NAMALWA (cell line): ENCODE results near the gene TIMMDC1.
"Not testable (repeated sequence)": the region's sequence is repeated elsewhere in the genome, so short reads cannot be mapped to it uniquely, and the experiment has no call there.

ENCODE experiments used
- DNase-seq: peaks from one replicate; pipeline ENCODE4 v3.0.0-alpha.2; 2015; ENCODE audit warnings: low spot score

The TIMMDC1 gene

DNA sequence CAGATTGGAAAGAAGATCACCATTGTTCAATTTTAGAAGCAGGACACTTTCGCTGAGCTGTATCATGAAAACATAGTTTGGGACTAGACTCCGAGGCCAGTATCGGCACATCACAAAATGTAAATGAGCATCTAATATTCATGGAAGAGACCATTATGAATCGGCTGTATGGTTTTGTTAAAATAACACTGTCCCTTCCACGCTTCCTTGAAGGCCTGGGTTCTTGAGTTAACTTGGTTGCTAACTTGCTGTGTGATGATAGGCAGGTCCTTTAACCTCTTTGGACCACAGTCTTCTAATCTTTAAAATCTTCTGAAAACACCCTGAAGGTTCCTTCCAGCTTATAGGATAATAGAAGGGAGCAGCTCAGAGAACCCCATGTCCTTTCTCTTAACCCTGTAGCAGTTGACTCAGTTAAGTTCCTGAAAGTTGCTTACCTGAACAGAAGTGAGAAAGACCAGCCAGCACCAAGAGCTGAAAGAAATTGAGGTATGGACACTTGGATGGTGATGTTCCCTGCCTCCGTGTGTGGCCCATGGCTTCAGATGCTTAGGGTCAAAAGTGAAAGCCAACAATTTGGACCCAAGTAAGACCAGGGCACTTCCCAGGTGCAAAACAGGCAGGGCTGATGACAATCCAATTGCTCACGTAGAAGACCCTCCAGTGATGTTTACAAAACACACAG, 59.0 kb downstream of the TIMMDC1 start:
- DNase-seq, result no peak

DNA sequence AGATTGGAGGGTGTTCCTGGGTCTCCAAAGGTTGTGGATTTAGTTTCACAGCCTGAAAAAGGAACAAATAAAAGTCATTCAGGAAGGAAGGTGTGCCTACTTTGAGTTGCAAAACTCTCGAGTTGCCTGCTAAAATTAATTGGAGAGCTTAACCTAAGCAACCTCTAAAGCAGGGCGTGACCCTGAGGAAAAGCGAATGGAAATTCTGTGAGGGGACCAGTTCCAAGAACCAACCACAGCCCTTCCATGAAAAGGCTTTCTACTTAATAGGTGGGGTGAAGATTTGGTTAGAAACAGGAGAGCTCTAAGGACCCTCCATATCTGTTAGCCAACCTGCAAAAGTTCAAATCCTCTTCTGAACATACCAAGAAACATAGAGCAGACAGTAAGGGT, 59.5 kb downstream of the TIMMDC1 start:
- no peak for DNase-seq

DNA sequence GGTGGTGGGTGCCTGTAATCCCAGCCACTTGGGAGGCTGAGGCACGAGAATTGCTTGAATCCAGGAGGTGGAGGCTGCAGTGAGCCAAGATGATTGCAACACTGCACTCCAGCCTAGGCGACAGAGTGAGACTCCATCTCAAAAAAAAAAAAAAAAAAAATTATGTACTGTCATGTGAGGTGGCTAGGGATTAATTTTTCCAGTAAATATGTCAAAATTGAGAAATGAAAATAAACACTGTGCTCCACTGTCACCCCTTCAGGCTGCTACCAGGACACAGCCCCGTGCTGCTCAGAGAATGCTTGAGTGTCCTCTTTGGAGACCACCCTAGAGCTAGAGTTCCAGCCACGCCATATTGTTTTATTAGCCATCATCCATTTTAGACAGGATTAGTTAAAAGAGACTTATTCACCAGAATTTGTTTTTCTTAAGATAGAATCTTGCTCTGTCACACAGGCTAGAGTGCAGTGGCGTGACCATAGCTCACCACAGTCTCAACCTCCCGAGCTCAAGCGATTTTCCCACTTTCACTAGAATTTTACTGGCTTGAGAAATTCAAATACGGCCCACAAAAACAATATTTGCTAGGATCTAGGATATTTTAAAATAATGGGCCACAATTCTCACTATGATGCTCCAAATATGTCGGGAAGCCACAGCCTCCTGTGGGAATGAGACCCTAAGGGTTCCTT, 60.4 kb downstream of the TIMMDC1 start:
- DNase-seq, result peak; percentile 40

DNA sequence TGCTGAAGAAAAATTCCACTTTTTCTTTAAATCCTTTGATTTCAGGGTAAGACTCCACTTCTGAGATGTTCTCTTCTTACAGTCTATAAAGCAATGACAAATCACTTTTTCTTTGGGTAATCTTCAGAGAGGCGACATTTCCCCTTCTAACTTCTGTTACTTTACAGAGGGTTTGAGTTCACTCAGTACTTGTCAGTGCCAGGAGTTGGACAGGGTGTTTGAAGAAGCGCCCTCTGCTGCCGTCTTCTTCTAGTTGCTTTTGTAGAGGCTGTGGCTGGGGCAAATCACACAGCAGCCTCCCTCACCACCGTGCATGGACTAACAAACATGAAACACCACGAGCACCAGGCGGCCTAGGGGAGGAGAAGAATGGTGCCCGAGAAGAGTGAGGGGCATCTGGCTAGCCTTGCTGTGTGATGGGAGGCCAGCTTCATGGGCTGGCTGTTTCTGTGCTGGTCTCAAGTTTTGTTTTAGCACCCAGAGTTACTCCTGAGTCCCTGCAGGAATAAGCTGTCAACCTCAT, 61.2 kb downstream of the TIMMDC1 start, which contains the start of gene CD80:
Gene CD80 (minus strand): TSS at position 174 of the 523 bp plus-strand sequence. CDS start 1,886 bp downstream, outside the sequence.
- peak; percentile 94 for DNase-seq

DNA sequence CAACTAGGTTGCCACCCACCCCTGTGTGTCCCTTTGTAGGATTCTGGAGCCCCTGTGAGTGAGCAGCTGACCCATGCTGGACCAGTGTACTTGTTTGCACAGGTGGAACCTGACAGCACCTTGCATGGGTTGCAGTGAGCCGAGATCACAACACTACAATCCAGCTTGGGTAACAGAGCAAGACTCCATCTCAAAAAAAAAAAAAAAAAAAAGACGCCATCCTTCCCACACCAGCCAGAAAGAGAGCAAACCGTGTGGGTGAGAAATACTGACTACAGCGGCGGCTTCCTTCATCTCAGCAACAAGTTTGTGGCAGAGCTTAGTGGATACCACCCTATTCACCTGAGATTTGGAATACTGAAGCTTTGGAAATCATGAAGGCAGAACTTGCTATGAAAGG, 61.8 kb downstream of the TIMMDC1 start:
- no peak for DNase-seq

DNA sequence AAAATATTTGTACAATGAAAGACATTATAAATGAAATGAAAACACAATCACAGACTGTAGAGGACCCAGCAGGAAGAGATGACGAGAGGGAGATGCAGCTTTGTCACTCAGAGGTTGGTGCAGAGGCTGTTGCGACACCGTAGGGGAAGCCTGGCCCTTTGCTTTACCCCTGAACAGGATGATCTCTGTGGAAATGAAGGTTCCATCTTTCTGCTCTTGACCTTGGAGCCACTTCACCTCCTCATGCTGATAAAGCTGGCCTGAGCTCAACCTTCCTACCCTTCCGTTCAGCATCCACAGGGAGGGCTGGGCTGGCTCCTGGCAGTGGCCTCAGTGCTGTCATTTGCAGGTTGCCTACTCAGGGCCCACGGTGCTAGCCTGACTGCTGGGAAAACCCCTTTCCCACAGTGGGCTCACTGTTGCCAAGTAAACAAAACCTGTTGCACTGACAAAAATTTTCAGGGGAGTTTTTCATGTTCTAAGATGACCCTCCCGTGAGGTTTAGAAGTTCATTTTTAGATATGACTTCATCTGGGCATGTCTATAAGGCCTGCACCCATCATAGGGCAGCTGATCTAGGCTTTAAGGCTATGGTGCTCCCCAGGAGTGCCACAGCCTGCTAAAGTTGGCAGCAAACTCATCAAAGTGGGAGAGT, 64.1 kb downstream of the TIMMDC1 start:
- DNase-seq, result peak; percentile 86

DNA sequence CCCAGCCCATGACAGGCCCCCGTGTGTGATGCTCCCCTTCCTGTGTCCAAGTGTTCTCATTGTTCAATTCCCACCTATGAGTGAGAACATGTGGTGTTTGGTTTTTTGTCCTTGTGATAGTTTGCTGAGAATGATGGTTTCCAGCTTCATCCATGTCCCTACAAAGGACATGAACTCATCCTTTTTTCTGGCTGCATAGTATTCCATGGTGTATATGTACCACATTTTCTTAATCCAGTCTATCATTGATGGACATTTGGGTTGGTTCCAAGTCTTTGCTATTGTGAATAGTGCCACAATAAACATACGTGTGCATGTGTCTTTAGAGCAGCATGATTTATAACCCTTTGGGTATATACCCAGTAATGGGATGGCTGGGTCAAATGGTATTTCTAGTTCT, 65.0 kb downstream of the TIMMDC1 start:
- not testable (repeated sequence) for DNase-seq

DNA sequence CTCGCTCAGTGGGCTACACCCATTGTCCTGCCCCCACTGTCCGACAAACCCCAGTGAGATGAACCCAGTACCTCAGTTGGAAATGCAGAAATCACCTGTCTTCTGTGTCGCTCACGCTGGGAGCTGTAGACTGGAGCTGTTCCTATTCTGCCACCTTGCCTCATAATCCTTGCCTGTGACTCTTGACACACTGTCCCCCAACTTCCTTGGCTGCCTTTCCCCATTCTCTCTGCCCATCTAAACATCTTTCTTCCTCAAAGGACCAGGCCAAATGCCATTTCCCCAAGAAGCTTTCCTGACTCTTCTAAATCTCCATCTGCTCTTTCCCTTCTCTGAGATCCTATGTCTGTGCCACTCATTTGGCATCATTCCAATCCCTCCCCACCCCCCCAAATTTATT, 70.8 kb downstream of the TIMMDC1 start:
- no peak for DNase-seq

DNA sequence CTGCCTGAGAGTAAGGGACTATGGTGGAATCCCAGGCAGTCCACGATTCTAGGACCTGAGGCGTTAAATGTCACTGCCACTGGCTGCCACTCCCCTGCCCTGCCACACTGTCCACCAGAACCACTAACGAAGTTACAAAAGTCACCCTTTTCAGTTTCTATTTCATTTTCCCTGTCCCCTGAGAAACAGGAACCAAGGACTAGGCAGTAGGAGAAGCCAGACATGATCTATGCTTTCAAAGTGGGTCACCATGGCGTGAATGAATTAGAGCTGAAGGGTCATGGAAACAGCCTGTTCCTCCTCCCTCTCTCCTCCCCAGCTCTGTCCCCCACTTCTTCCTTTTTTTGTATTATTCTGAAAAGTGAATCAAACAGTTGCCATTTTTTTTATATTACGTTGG, 71.9 kb downstream of the TIMMDC1 start:
- no peak for DNase-seq

DNA sequence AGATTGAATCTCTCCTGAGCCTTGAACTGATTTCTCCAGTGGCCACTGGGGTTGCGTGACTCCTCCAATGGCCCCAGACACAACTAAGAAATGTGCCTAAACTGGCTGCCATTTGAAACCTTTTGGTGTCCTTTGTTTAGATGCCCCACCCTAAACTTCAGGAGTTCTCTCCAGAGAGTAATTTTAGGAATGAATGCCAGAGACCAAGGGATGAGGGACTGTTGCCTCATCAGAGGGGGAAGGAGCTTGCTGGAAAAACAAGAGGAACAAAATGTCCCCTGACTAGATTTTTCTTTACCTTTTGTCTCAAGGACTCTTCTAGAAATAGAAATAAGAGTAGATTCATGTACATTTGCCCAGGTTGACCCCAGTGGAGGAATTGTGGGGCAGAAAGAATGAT, 72.9 kb downstream of the TIMMDC1 start:
- no peak for DNase-seq

DNA sequence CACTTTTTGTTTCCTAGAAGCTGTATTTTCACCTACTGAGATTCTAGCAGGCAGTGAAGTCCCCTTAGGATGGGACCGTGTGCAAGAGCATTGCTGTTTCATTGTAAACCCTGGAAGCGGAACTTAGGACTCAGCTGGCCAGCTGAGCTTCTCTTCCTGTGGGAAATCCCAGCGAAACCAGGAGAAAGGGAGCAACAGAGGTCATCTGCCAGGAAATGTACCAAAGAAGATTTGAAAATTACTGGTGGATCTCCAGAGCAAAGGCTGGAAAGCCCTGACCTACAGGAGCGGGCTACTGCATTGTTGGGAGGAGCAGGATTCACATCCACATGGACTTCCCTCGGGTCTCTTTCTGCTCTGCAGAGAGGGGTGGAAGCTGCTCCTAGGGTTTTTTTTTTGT, 73.3 kb downstream of the TIMMDC1 start:
- DNase-seq, result no peak
